Measurements from ENCODE around the gene AP1M2. TPM values are rescaled to one million over a fixed set of nuclear protein-coding genes. Genes with fewer than 3 reads are reported as not detected.
A peak's percentile ranks its signal among the peaks of the same experiment; 100 is the strongest.
"Not testable (repeated sequence)": the region's sequence is repeated elsewhere in the genome, so short reads cannot be mapped to it uniquely, and the experiment has no call there.

Gene AP1M2
- total and polyA plus RNA-seq, 7 experiments from 2014 or later, result not detected

- H3K36me3 Mint-ChIP-seq, result peaks cover 0 to 5% (median 0%) of the 10 kb centered on the region in 5 donors
- Histone ChIP-seq H3K27ac (ENCODE audit: low read depth, low read length) (peak overlapping the region; percentile 96), H3K4me1 (ENCODE audit: control insufficient read depth in 2 of 2, insufficient read depth in 2 of 2, low read length in 2 of 2) (peaks cover 13 to 19% of the 10 kb centered on the region in 2 donors), H3K27me3 (ENCODE audit: control insufficient read depth in 2 of 2, insufficient read depth in 2 of 2, low read length in 2 of 2) (no peaks in the 10 kb centered on the region), H3K4me3 (ENCODE audit: low read length) (peak overlapping the region; percentile 83), H3K36me3 (ENCODE audit: control insufficient read depth in 2 of 3, insufficient read depth in 3 of 3, low read length in 3 of 3) (peaks cover 0 to 34% (median 0%) of the 10 kb centered on the region in 3 experiments), H3K9me3 (ENCODE audit: control insufficient read depth in 2 of 3, low read length in 3 of 3) (no peaks in the 10 kb centered on the region)
- peaks cover 8 to 27% (median 16%) of the 10 kb centered on the region in 7 donors for H3K4me1 Mint-ChIP-seq
- ATAC-seq (no peak), DNase-seq (no peak)
- POLR2A ChIA-PET, result interaction anchor here (0.9 to 9.3 kb wide), 3 partner anchors 9 to 22 kb away, joined by 3 to 126 read pairs (median 8); partner anchors contain the start of genes CDKN2D and KRI1
- CTCF ChIA-PET, result interaction anchor here (1.1 kb wide), 1 partner anchor 29 kb away, joined by 3 read pairs; no protein-coding TSS in a partner anchor
- peak overlapping the region; percentile 72 to 90 (median 87) for H3K27ac Mint-ChIP-seq
- no peaks in the 10 kb centered on the region for H3K9me3 Mint-ChIP-seq
- H3K4me3 Mint-ChIP-seq, result peak overlapping the region; percentile 83 to 93 (median 88)
- H3K27me3 Mint-ChIP-seq, result peaks cover 0 to 18% (median 0%) of the 10 kb centered on the region in 5 donors
- intact Hi-C loops (cut with micrococcal nuclease), result loop anchor here (5.0 kb wide), 2 partner anchors 143 to 417 kb away; partner anchors contain the start of genes CDC37 (in 1 of the 2) and SMARCA4 (in 1 of the 2)
Measured at GRCh38 chr19:10544753-10545251, 42.3 kb downstream of the AP1M2 start.

DNA sequence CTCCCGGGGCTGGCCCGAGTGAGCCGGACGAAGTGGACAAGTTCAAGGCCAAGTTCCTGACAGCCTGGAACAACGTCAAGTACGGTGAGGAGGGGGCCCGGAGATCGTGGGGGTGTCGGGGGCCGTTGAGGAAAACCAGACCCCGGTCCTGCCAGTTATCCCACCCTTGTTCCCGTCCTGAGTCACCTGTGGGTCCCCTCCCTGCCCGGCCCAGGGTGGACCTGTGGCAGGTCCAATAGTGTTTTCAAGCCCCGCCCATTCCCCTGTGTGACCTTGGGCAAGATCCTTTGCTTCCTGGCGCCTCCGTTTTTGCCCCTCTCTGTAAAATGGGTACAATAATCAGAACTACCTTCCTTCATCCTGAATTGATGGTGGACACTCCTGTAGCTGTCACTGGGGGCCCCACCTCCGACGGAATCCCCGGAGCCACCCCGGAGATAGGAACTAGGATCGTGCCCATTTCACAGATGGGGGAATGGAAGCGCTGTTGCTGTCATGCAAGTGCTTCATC is 42.8 kb downstream of the AP1M2 start:
- ChIA-PET POLR2A (interaction anchor here (0.9 to 9.3 kb wide), 3 partner anchors 10 to 23 kb away, joined by 3 to 126 read pairs (median 8); partner anchors contain the start of genes CDKN2D and KRI1), CTCF (no interaction called here)
- H3K27me3 Mint-ChIP-seq, result peaks cover 0 to 22% (median 0%) of the 10 kb centered on the region in 5 donors
- H3K27me3 ChIP-seq (ENCODE audit: control insufficient read depth in 2 of 2, insufficient read depth in 2 of 2, low read length in 2 of 2), result no peaks in the 10 kb centered on the region
- peak in 3 of 9 donors; percentile 10 to 31 (median 23) for DNase-seq
- intact Hi-C loops (cut with micrococcal nuclease), result loop anchor here (5.0 kb wide), 2 partner anchors 142 to 418 kb away; partner anchors contain the start of genes CDC37 (in 1 of the 2) and SMARCA4 (in 1 of the 2)
- peak overlapping the region; percentile 72 to 90 (median 87) for H3K27ac Mint-ChIP-seq
- no peaks in the 10 kb centered on the region for H3K9me3 ChIP-seq (ENCODE audit: control insufficient read depth in 2 of 3, low read length in 3 of 3)
- H3K27ac ChIP-seq (ENCODE audit: low read depth, low read length), result peak overlapping the region; percentile 96
- H3K4me1 ChIP-seq (ENCODE audit: control insufficient read depth in 2 of 2, insufficient read depth in 2 of 2, low read length in 2 of 2), result peaks cover 13 to 19% of the 10 kb centered on the region in 2 donors
- no peak for ATAC-seq
- H3K9me3 Mint-ChIP-seq, result no peaks in the 10 kb centered on the region
- peaks cover 8 to 27% (median 16%) of the 10 kb centered on the region in 7 donors for H3K4me1 Mint-ChIP-seq
- H3K4me3 Mint-ChIP-seq, result peak overlapping the region; percentile 83 to 93 (median 88)
- H3K36me3 Mint-ChIP-seq, result peaks cover 0 to 4% (median 0%) of the 10 kb centered on the region in 5 donors
- H3K36me3 ChIP-seq (ENCODE audit: control insufficient read depth in 2 of 3, insufficient read depth in 3 of 3, low read length in 3 of 3), result peaks cover 0 to 29% (median 0%) of the 10 kb centered on the region in 3 experiments
- H3K4me3 ChIP-seq (ENCODE audit: low read length), result peak overlapping the region; percentile 83

GRCh38 chr19:10543420-10544241 is 43.5 kb downstream of the AP1M2 start, which contains the start of gene ATG4D:
TSS of gene ATG4D (plus strand) at chr19:10543904. CDS start at chr19:10544091, 187 bp downstream.
- DNase-seq (peak; percentile 77 to 90 (median 84)), ATAC-seq (peak; percentile 93)
- H3K9me3 ChIP-seq (ENCODE audit: control insufficient read depth in 2 of 3, low read length in 3 of 3), result no peaks in the 10 kb centered on the region
- H3K4me3 Mint-ChIP-seq, result peak within 1 kb of the TSS; percentile 83 to 93 (median 88)
- peaks cover 4 to 28% (median 5%) of the 10 kb centered on the region in 5 donors for H3K27me3 Mint-ChIP-seq
- H3K9me3 Mint-ChIP-seq, result no peaks in the 10 kb centered on the region
- ChIA-PET POLR2A (interaction anchor here (0.9 to 9.3 kb wide), 8 partner anchors 9 to 60 kb away, joined by 3 to 126 read pairs (median 4); partner anchors contain the start of genes CDKN2D and KRI1), CTCF (interaction anchor here (1.1 to 1.2 kb wide), 2 partner anchors 26 to 37 kb away, joined by 5 read pairs; no protein-coding TSS in a partner anchor)
- H3K4me1 Mint-ChIP-seq, result peaks cover 8 to 27% (median 16%) of the 10 kb centered on the region in 7 donors
- H3K4me3 ChIP-seq (ENCODE audit: low read length), result peak within 1 kb of the TSS; percentile 83
- peaks cover 0 to 22% (median 0%) of the 10 kb centered on the region in 3 experiments for H3K36me3 ChIP-seq (ENCODE audit: control insufficient read depth in 2 of 3, insufficient read depth in 3 of 3, low read length in 3 of 3)
- H3K4me1 ChIP-seq (ENCODE audit: control insufficient read depth in 2 of 2, insufficient read depth in 2 of 2, low read length in 2 of 2), result peaks cover 13 to 19% of the 10 kb centered on the region in 2 donors
- peak within 1 kb of the TSS; percentile 72 to 91 (median 87) for H3K27ac Mint-ChIP-seq
- H3K27me3 ChIP-seq (ENCODE audit: control insufficient read depth in 2 of 2, insufficient read depth in 2 of 2, low read length in 2 of 2), result no peaks in the 10 kb centered on the region
- peak within 1 kb of the TSS; percentile 96 for H3K27ac ChIP-seq (ENCODE audit: low read depth, low read length)
- intact Hi-C loops (cut with micrococcal nuclease), result loop anchor here (1.0 to 5.0 kb wide), 6 partner anchors 11 to 419 kb away; partner anchors contain the start of genes CDC37 (in 1 of the 2), KRI1 (in 1 of the 2) and SMARCA4 (in 1 of the 2)
- H3K36me3 Mint-ChIP-seq, result peaks cover 0 to 4% (median 0%) of the 10 kb centered on the region in 5 donors

GRCh38 chr19:10543059-10543419 is 44.1 kb downstream of the AP1M2 start:
- no peak for ATAC-seq

DNA sequence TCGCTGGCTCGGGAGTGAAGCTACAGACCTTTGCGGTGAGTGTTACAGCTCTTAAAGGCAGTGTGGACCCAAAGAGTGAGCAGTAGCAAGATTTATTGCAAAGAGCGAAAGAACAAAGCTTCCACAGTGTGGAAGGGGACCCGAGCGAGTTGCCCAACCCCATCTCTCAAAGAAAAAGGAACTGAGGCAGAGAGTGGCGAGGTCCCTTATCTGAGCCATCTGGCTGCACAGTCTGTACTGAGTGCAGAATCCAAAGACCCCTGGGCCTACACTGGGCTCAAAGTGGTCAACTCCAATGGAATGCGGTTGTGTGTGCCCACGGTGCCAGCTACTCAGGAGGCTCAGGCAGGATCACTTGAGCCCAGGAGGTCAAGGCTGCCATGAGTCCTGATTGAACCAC is 48.1 kb downstream of the AP1M2 start:
- intact Hi-C loops (cut with micrococcal nuclease); H3K27ac Mint-ChIP-seq; CTCF ChIA-PET; H3K4me3 Mint-ChIP-seq; H3K4me1 ChIP-seq (ENCODE audit: control insufficient read depth in 2 of 2, insufficient read depth in 2 of 2, low read length in 2 of 2); H3K9me3 Mint-ChIP-seq; DNase-seq; H3K27ac ChIP-seq (ENCODE audit: low read depth, low read length); ATAC-seq; H3K9me3 ChIP-seq (ENCODE audit: control insufficient read depth in 2 of 3, low read length in 3 of 3); POLR2A ChIA-PET; H3K36me3 ChIP-seq (ENCODE audit: control insufficient read depth in 2 of 3, insufficient read depth in 3 of 3, low read length in 3 of 3); H3K4me3 ChIP-seq (ENCODE audit: low read length); H3K36me3 Mint-ChIP-seq; H3K27me3 ChIP-seq (ENCODE audit: control insufficient read depth in 2 of 2, insufficient read depth in 2 of 2, low read length in 2 of 2): not testable (repeated sequence)
- H3K4me1 Mint-ChIP-seq, result peaks cover 0 to 11% (median 7%) of the 10 kb centered on the region in 7 donors
- H3K27me3 Mint-ChIP-seq, result peaks cover 10 to 49% (median 18%) of the 10 kb centered on the region in 5 donors

More at GRCh38 chr19:10543059-10543419, 44.1 kb downstream of the AP1M2 start:
- Histone ChIP-seq H3K27me3 (ENCODE audit: control insufficient read depth in 2 of 2, insufficient read depth in 2 of 2, low read length in 2 of 2) (no peaks in the 10 kb centered on the region), H3K4me3 (ENCODE audit: low read length) (peak overlapping the region; percentile 83), H3K9me3 (ENCODE audit: control insufficient read depth in 2 of 3, low read length in 3 of 3) (no peaks in the 10 kb centered on the region), H3K4me1 (ENCODE audit: control insufficient read depth in 2 of 2, insufficient read depth in 2 of 2, low read length in 2 of 2) (peaks cover 13 to 19% of the 10 kb centered on the region in 2 donors), H3K27ac (ENCODE audit: low read depth, low read length) (peak overlapping the region; percentile 96), H3K36me3 (ENCODE audit: control insufficient read depth in 2 of 3, insufficient read depth in 3 of 3, low read length in 3 of 3) (peaks cover 0 to 17% (median 0%) of the 10 kb centered on the region in 3 experiments)
- CTCF ChIA-PET, result interaction anchor here (0.5 to 2.2 kb wide), 6 partner anchors 13 to 38 kb away, joined by 3 to 12 read pairs (median 6); partner anchors contain the start of gene KRI1
- intact Hi-C loops (cut with micrococcal nuclease), result loop anchor here (1.0 to 5.0 kb wide), 6 partner anchors 11 to 419 kb away; partner anchors contain the start of genes CDC37 (in 1 of the 2), KRI1 (in 1 of the 2) and SMARCA4 (in 1 of the 2)
- POLR2A ChIA-PET, result interaction anchor here (0.7 to 9.3 kb wide), 8 partner anchors 9 to 408 kb away, joined by 3 to 126 read pairs (median 4); partner anchors contain the start of genes CDKN2D and KRI1
- H3K4me1 Mint-ChIP-seq, result peaks cover 8 to 27% (median 16%) of the 10 kb centered on the region in 7 donors
- no peak for DNase-seq
- peak overlapping the region; percentile 58 to 91 (median 86) for H3K27ac Mint-ChIP-seq
- peaks cover 0 to 4% (median 0%) of the 10 kb centered on the region in 5 donors for H3K36me3 Mint-ChIP-seq
- no peaks in the 10 kb centered on the region for H3K9me3 Mint-ChIP-seq
- peak overlapping the region; percentile 72 to 86 (median 82) for H3K4me3 Mint-ChIP-seq
- peaks cover 5 to 34% (median 11%) of the 10 kb centered on the region in 5 donors for H3K27me3 Mint-ChIP-seq

All from naive thymus-derived CD4-positive, alpha-beta T cell (primary cell).